Keratinocyte (primary cell): ENCODE results near the gene CYP46A1.

Experiments
- CTCF ChIP-seq, 3 experiments: IDR thresholded peaks in 1 of 3; conservative IDR thresholded peaks in 1 of 3; optimal IDR thresholded peaks in 1 of 3; 2 replicates in 2 of 3; 3 replicates in 1 of 3; pipeline versions ENCODE3 to v1.5.1; 2011; ENCODE audit warnings: low read length in 3 of 3, mild to moderate bottlenecking in 3 of 3, moderate library complexity in 2 of 3, control low read depth in 1 of 3, inconsistent platforms in 1 of 3; ENCODE audit not compliant: insufficient read depth in 2 of 3; ENCODE audit errors: extremely low read depth in 1 of 3
- EZH2 ChIP-seq: IDR thresholded peaks from one replicate; pipeline ENCODE4 v1.6.1; 2012; ENCODE audit warnings: inconsistent platforms, mild to moderate bottlenecking, low read length, moderate library complexity

GRCh38 chr14:99667821-99668220 lies 16.3 kb upstream of the CYP46A1 start:
- no peak for TF ChIP-seq CTCF (optimal IDR thresholded peaks at IDR 0.05 in 1 of 3, IDR thresholded peaks at IDR 0.05 in 1 of 3, conservative IDR thresholded peaks at IDR 0.05 in 1 of 3; ENCODE audit: extremely low read depth in 1 of 3, insufficient read depth in 2 of 3, low read length in 3 of 3)
- TF ChIP-seq EZH2, result no peak
